ENCODE measurements around the gene FAHD2B.
"Not testable (repeated sequence)": the region's sequence is repeated elsewhere in the genome, so short reads cannot be mapped to it uniquely, and the experiment has no call there.

The FAHD2B gene

GRCh38 chr2:97094772-97095611 is at the start of gene FAHD2B:
FAHD2B (minus strand) TSS chr2:97094882; CDS start chr2:97091706, 3,176 bp downstream.
- peak; percentile 62 to 77 for DNase-seq (ENCODE audit: low read depth in 2 of 2)

DNA sequence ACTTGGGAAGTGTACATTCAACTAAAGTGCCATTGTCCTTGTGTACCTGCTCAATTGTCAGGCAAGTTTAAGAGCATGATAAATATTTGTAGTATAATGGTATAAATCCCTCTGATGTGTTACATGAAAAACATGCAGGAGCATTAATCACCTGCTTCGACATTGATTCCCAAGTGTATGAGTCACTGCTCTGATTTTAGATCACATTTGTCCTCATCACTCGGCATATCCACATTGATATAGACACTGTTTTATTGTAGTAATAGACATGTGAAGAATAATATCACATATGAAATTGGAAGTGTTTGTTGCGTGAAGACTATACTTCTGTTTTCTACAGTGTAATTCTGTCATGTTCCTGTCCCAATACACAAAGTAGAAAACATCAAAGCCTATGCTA is 49.3 kb upstream of the FAHD2B start:
- not testable (repeated sequence) for DNase-seq (ENCODE audit: low read depth in 2 of 2)

- not testable (repeated sequence) for DNase-seq (ENCODE audit: low read depth in 2 of 2)
Measured at GRCh38 chr2:97129090-97129489, 34.4 kb upstream of the FAHD2B start.

DNA sequence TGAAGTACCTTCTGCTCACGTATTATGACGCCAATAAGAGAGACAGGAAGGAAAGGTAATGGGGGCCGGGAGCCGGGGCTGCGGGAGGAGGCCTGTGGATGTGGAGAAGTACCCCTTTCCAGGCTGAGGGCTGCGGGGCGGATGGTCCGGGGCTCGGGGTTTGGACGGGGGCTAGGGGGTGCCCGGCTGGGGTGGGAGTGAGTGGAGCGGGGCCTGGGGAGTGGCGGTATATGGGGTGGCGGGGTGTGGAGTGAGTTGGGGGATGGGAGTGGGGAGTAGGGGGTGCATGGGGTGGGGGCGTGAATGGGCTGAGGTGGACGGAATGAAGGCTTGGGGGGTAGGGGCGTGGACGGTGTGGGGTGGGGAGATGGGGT is 19.2 kb upstream of the FAHD2B start:
- not testable (repeated sequence) for DNase-seq (ENCODE audit: low read depth in 2 of 2)

DNA sequence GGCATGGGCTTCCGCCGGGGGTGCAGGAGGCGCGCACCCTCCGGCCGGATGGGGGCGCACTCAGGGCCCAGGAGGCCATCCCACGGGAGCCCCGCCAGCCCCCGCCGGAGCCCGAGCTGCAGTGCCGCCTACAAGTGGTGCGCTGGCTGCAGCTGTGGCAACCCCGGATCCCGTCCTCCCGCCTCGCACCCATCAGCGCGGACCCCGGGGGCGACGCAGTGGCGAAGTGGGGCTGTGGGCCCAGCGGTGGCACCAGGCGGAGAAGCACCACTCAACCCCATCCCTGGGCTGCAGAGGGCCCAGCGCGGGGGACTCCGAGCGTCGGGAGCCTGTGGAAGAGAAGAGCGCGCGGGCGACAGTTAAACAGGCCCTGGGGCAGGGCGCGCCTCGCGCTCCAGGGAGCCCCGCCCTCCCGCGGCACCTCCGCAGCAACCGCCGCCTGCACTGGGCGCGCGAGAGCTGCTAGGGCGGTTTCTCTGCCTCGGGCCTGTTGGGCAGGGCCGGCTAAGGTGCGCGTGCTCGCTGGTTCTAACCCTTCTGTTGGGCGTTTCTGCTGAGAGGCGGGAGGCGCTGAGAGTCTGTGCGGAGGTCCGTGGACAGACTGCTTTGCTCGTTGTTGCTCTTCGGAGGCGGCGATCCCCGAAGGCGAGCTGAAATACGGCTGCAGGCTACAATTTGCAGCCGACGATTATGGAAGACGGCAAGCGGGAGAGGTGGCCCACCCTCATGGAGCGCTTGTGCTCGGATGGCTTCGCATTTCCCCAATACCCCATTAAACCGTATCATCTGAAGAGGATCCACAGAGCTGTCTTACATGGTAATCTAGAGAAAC is 18.6 kb upstream of the FAHD2B start, which contains the start of gene ANKRD36:
Gene ANKRD36, plus strand, starts transcription at position 104 of the 832 bp plus-strand sequence. Its CDS starts 587 bp downstream, at position 691.
- DNase-seq (ENCODE audit: low read depth in 2 of 2) = peak; percentile 66 to 74

- DNase-seq (ENCODE audit: low read depth in 2 of 2) = peak in 1 of 2 donors; percentile 9
Measured at GRCh38 chr2:97112320-97113049, 17.8 kb upstream of the FAHD2B start.

DNA sequence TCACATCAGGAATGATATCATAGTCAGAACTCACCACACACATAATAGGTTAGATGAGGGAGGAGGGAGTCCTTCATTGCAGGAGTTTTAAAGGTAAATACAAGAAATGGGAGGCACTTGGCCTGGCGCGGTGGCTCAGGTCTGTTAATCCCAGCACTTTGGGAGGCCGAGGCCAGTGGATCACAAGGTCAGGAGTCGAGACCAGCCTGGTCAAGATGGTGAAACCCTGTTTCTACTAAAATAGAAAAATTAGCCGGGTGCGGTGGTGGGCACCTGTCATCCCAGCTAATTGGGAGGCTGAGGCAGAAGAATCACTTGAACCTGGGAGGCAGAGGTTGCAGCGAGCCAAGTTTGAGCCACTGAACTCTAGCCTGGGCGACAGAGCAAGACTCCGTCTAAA is 16.6 kb upstream of the FAHD2B start:
- not testable (repeated sequence) for DNase-seq (ENCODE audit: low read depth in 2 of 2)

- DNase-seq (ENCODE audit: low read depth in 2 of 2) = not testable (repeated sequence)
Measured at GRCh38 chr2:97106878-97107277, 12.2 kb upstream of the FAHD2B start.

- not testable (repeated sequence) for DNase-seq (ENCODE audit: low read depth in 2 of 2)
Measured at GRCh38 chr2:97098786-97099372, 4.2 kb upstream of the FAHD2B start.

GRCh38 chr2:97095661-97096060 is 979 bp upstream of the FAHD2B start:
- no peak for DNase-seq (ENCODE audit: low read depth in 2 of 2)

DNA sequence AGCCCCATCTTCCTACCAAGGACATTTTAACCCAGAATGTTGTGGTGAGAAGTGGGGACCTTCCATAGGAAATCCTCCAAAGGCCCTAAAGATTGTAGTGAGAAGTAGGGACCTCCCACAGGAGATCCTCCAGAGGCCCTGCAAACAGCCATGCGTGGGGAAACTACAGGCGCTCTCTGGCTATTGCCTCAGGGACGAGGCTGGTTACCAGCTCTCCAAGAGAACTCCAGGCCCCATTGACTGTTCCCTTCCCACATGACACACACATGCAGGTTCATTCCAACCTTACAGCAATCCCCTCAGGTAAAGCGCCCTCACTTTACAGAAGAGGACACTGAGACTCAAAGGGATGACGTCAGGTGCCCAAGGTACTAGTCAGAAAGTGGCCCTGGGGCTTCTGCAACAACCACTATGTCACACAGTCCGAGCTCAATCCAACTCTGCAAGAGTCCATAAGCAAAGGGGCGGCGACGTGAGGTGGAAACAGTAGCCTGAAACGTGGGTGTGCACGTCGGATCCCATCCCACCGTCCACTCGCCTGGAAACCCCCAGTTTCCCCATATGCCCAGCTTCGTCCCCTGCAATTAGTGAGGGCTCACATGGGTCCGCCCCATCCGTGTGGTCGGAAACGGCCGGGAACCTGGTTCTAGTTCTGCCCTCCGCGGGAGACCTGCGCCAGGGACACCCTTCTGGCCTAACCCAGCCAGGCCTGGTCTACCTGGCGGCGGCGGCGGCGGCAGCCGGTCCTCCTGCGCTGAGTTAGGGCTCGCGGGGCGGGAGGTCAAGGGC is 505 bp downstream of the FAHD2B start:
- not testable (repeated sequence) for DNase-seq (ENCODE audit: low read depth in 2 of 2)

DNA sequence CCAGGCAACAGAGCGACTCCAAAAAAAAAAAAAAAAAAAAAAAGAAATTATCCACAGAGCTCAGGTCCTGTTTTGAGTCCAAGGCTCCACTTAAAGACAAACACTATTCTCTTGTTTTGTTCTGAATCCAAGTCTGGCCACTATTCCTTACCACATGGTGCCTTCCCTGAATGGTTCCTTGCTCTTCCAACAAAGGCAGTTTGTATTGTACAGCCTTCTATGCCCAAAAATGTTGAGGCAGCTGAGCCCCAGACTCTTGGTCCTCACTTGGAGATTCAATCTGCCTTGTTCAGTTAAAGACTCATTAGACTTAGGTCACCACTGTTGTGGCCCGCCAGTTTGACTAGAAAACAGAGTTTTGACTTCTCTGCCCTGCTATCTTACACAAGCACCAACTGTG is 1.7 kb downstream of the FAHD2B start:
- not testable (repeated sequence) for DNase-seq (ENCODE audit: low read depth in 2 of 2)

DNA sequence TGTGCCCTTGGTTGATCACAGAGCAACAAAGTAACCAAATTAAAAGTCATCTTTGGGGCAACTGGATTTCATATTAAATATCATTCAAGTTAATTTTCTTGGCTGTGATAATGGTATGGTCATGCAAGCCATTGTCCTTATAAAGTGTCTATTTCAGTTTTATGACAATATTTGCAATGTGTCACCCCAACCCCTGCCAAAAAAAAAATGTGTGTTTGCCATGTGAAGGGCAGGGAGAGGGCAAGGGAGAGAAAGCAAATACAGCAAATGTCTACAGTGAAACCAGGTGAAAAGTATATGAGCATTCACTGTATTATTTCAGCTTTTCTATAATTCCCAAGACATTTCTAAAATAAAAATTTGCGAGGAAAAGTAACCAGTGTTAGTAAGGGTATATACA is 6.0 kb downstream of the FAHD2B start:
- not testable (repeated sequence) for DNase-seq (ENCODE audit: low read depth in 2 of 2)

GRCh38 chr2:97085093-97085492 is 9.6 kb downstream of the FAHD2B start:
- not testable (repeated sequence) for DNase-seq (ENCODE audit: low read depth in 2 of 2)

- not testable (repeated sequence) for DNase-seq (ENCODE audit: low read depth in 2 of 2)
Measured at GRCh38 chr2:97083516-97083915, 11.2 kb downstream of the FAHD2B start.

GRCh38 chr2:97082206-97082605 is 12.5 kb downstream of the FAHD2B start:
- not testable (repeated sequence) for DNase-seq (ENCODE audit: low read depth in 2 of 2)

DNA sequence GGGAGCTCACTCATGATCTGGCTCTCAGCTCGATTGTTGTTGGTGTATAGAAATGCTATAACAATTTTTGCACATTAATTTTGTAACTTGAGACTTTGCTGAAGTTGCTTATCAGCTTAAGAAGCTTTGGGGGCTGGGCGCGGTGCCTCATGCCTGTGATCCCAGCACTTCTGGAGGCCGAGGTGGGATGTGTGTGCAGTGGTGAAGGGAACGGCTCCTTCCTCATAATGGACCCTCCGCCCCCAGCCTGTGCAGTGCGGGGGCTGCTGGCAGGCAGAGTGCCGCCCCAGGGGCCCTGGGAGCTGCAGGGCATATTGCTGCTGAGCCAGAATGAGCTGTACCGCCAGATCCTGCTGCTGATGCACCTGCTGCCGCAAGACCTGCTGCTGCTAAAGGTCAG is 13.8 kb downstream of the FAHD2B start:
- not testable (repeated sequence) for DNase-seq (ENCODE audit: low read depth in 2 of 2)

GRCh38 chr2:97077213-97077612 is 17.5 kb downstream of the FAHD2B start:
- not testable (repeated sequence) for DNase-seq (ENCODE audit: low read depth in 2 of 2)

- DNase-seq (ENCODE audit: low read depth in 2 of 2) = not testable (repeated sequence)
Measured at GRCh38 chr2:97070915-97071314, 23.8 kb downstream of the FAHD2B start.

DNA sequence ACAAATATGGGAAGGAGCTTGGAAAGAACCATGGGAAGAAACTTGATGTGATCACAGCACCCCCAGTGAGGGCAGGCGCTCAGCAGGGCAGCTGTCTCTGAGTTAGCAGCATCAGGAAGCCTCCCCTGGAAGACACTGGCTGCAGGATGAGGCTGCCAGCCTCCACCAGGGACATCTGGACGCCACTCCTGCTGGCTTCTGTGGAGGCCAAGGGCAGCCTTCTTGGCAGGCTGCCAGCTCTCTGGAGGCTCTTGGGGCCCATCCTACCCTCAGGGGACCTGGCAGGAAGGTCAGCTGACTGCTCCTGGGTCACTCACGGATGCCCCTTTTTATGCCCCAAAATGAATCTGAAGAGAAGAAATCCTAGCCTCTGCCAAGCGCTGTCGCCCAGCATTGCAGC is 26.0 kb downstream of the FAHD2B start:
- DNase-seq (ENCODE audit: low read depth in 2 of 2) = not testable (repeated sequence)

All from stimulated activated CD8-positive, alpha-beta memory T cell treated with anti-CD3 and anti-CD28 coated beads, Interleukin-15, amount 100 ng/mL, for 4 hours (primary cell).